ENCODE results near the gene MICB. TPM values are rescaled to one million over a fixed set of nuclear protein-coding genes. Genes with fewer than 3 reads are reported as not detected.
"Not testable (repeated sequence)": the region's sequence is repeated elsewhere in the genome, so short reads cannot be mapped to it uniquely, and the experiment has no call there.

The MICB gene
- total RNA-seq, 1 donor from 2014 or later: 17.6 TPM

- no peak overlapping the region for H3K4me3 Mint-ChIP-seq
- no peak for ATAC-seq (ENCODE audit: low read depth)
- H3K4me1 Mint-ChIP-seq: peaks cover 44% of the 10 kb centered on the region
- TF ChIP-seq CTCF (IDR thresholded peaks at IDR 0.05): no peak
- no peaks in the 10 kb centered on the region for H3K27me3 Mint-ChIP-seq
- no peaks in the 10 kb centered on the region for H3K9me3 Mint-ChIP-seq
- peaks cover 4% of the 10 kb centered on the region for H3K36me3 Mint-ChIP-seq (ENCODE audit: low read depth)
- no peak overlapping the region for H3K27ac Mint-ChIP-seq
- ChIA-PET POLR2A (no interaction called here), CTCF (no interaction called here)
- intact Hi-C loops (cut with micrococcal nuclease): no loop called here
- DNase-seq: no peak
Observed at GRCh38 chr6:31479151-31479932, 18.6 kb upstream of the MICB start.

GRCh38 chr6:31479933-31480535, 17.9 kb upstream of the MICB start:
- DNase-seq: no peak
- no peaks in the 10 kb centered on the region for H3K27me3 Mint-ChIP-seq
- no peak for TF ChIP-seq CTCF (IDR thresholded peaks at IDR 0.05)
- H3K36me3 Mint-ChIP-seq (ENCODE audit: low read depth): peaks cover 4% of the 10 kb centered on the region
- no peak overlapping the region for H3K4me3 Mint-ChIP-seq
- H3K27ac Mint-ChIP-seq: no peak overlapping the region
- H3K4me1 Mint-ChIP-seq: peaks cover 40% of the 10 kb centered on the region
- intact Hi-C loops (cut with micrococcal nuclease): no loop called here
- POLR2A ChIA-PET: no interaction called here
- CTCF ChIA-PET: no interaction called here
- H3K9me3 Mint-ChIP-seq: no peaks in the 10 kb centered on the region
- ATAC-seq (ENCODE audit: low read depth): no peak

DNA sequence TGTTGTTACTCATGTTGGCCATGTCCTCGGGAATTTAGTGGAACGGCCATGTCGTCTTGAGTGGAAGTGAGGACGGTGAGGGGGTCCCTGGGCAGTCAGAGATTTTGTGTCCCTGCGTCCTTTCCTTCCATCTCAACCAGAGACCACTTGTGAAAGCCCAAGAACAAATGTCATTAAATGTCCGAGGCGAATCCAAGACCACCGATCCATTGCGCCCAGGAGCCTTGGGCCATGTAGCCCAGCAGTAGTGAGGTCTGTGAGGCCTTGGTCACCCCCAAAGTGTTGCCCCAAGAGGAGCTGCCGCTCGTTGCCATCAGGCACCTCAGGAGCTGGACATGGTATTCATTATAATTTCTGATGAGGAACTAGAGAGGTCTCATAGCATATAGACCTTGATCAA, 17.4 kb upstream of the MICB start:
- no peak for DNase-seq
- no peak overlapping the region for H3K4me3 Mint-ChIP-seq

GRCh38 chr6:31483392-31483791, 14.6 kb upstream of the MICB start:
- Mint-ChIP-seq H3K4me1 (peaks cover 10% of the 10 kb centered on the region), H3K9me3 (no peaks in the 10 kb centered on the region), H3K36me3 (ENCODE audit: low read depth) (no peaks in the 10 kb centered on the region), H3K27me3 (no peaks in the 10 kb centered on the region), H3K27ac (no peak overlapping the region), H3K4me3 (no peak overlapping the region)
- DNase-seq (no peak), ATAC-seq (ENCODE audit: low read depth) (no peak)
- intact Hi-C loops (cut with micrococcal nuclease): no loop called here
- CTCF ChIA-PET: no interaction called here
- POLR2A ChIA-PET: interaction anchor here (1.4 to 1.5 kb wide), 2 partner anchors 11 to 14 kb away, joined by 4 to 5 read pairs; partner anchors contain the start of gene MICB
- no peak for TF ChIP-seq CTCF (IDR thresholded peaks at IDR 0.05)

More for the DNA sequence above, 17.4 kb upstream of the MICB start:
- Mint-ChIP-seq H3K9me3 (no peaks in the 10 kb centered on the region), H3K36me3 (ENCODE audit: low read depth) (peaks cover 4% of the 10 kb centered on the region), H3K27me3 (no peaks in the 10 kb centered on the region), H3K4me1 (peaks cover 34% of the 10 kb centered on the region), H3K27ac (no peak overlapping the region)
- POLR2A ChIA-PET: no interaction called here
- no peak for ATAC-seq (ENCODE audit: low read depth)
- CTCF ChIA-PET: no interaction called here
- no peak for TF ChIP-seq CTCF (IDR thresholded peaks at IDR 0.05)
- intact Hi-C loops (cut with micrococcal nuclease): no loop called here

- Mint-ChIP-seq H3K9me3 (no peaks in the 10 kb centered on the region), H3K36me3 (ENCODE audit: low read depth) (peaks cover 2% of the 10 kb centered on the region), H3K27ac (no peak overlapping the region), H3K4me1 (peaks cover 1% of the 10 kb centered on the region), H3K4me3 (no peak overlapping the region), H3K27me3 (no peaks in the 10 kb centered on the region)
- ChIA-PET POLR2A (no interaction called here), CTCF (no interaction called here)
- intact Hi-C loops (cut with micrococcal nuclease): no loop called here
- no peak for ATAC-seq (ENCODE audit: low read depth)
- no peak for DNase-seq
- TF ChIP-seq CTCF (IDR thresholded peaks at IDR 0.05): no peak
Observed at GRCh38 chr6:31485055-31485454, 12.9 kb upstream of the MICB start.

- H3K27ac Mint-ChIP-seq; H3K9me3 Mint-ChIP-seq; H3K4me3 Mint-ChIP-seq; H3K4me1 Mint-ChIP-seq; H3K27me3 Mint-ChIP-seq; H3K36me3 Mint-ChIP-seq (ENCODE audit: low read depth); POLR2A ChIA-PET; CTCF ChIA-PET; intact Hi-C loops (cut with micrococcal nuclease); DNase-seq: not testable (repeated sequence)
- peak; percentile 37 for ATAC-seq (ENCODE audit: low read depth)
Observed at GRCh38 chr6:31486065-31486837, 11.7 kb upstream of the MICB start.

DNA sequence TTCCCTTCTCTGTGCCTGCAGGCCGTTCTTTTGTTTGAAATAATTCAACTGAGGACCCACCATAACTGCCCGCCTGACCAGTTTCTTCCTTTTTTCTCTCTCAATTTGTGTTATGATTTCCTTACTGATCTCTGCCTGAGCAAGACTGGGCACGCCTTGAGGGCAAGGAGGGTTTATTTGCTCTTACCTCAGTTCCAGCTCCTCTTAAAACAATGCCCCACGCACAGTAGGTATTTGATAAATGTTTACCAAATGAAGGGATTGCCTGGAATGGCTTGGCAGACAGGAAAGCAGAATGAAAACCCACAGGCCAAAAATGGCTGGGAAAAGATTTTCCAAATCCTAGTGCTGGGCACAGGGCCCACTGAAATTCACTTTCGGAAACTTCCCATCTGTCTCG, 10.3 kb upstream of the MICB start:
- CTCF ChIA-PET; DNase-seq; H3K36me3 Mint-ChIP-seq (ENCODE audit: low read depth); ATAC-seq (ENCODE audit: low read depth); H3K4me3 Mint-ChIP-seq; H3K9me3 Mint-ChIP-seq; H3K27me3 Mint-ChIP-seq; H3K27ac Mint-ChIP-seq; POLR2A ChIA-PET; intact Hi-C loops (cut with micrococcal nuclease): not testable (repeated sequence)
- H3K4me1 Mint-ChIP-seq: peaks cover 10% of the 10 kb centered on the region

All from activated B cell treated with CpG ODN at 0.5 μM for 24 hours (primary cell).